ENCODE data around the gene FBXO45. TPM values are rescaled to one million over a fixed set of nuclear protein-coding genes. Genes with fewer than 3 reads are reported as not detected.

Gene FBXO45
- total and polyA plus RNA-seq, 9 of the 15 experiments (the other 6 are each of a cell fraction or from before 2014, with no cell fraction given): 15.2 to 52.8 (median 37.0) TPM

- TF ChIP-seq ZBTB5 (IDR thresholded peaks at IDR 0.05): no peak
- TF ChIP-seq CREB1 (IDR thresholded peaks at IDR 0.05): no peak
- TF ChIP-seq CREB1 (CRISPR knock-in tag; IDR thresholded peaks at IDR 0.05): 0 out of 2 replicates have a peak, but pooled peaks have one; percentile 55
- TF ChIP-seq TCF15 (CRISPR knock-in tag; IDR thresholded peaks at IDR 0.05): no peak
- TF ChIP-seq ZNF589 (CRISPR knock-in tag; IDR thresholded peaks at IDR 0.05; ENCODE audit: low read depth): no peak
- TF ChIP-seq ETS1 (conservative IDR thresholded peaks at IDR 0.05; ENCODE audit: control insufficient read depth, low read depth, low read length): 0 out of 2 replicates have a peak, but pooled peaks have one; percentile 41
- TF ChIP-seq PML (IDR thresholded peaks at IDR 0.05; ENCODE audit: low read length): peak; percentile 33; the same call in 1 of the 2 replicates
- TF ChIP-seq SRSF3 (IDR thresholded peaks at IDR 0.05; ENCODE audit: insufficient read depth, low read length): no peak
- TF ChIP-seq TARDBP (IDR thresholded peaks at IDR 0.05): 0 out of 2 replicates have a peak, but pooled peaks have one; percentile 43
- TF ChIP-seq NRF1 (conservative IDR thresholded peaks at IDR 0.05 in 1 of 2, IDR thresholded peaks at IDR 0.05 in 1 of 2): peak; percentile 48 to 56; a peak in 3 of 4 replicates
- TF ChIP-seq ELK1 (CRISPR knock-in tag; IDR thresholded peaks at IDR 0.05): no peak
- TF ChIP-seq TFAP4 (CRISPR knock-in tag; IDR thresholded peaks at IDR 0.05; ENCODE audit: borderline replicate concordance): peak; percentile 57
- no peak for TF ChIP-seq TRIM24 (IDR thresholded peaks at IDR 0.05)
- no peak for TF ChIP-seq MCM2 (IDR thresholded peaks at IDR 0.05; ENCODE audit: low read depth)
- TF ChIP-seq STAT6 (CRISPR knock-in tag; IDR thresholded peaks at IDR 0.05): 0 out of 2 replicates have a peak, but pooled peaks have one; percentile 65
- TF ChIP-seq KLF10 (CRISPR knock-in tag; IDR thresholded peaks at IDR 0.05): no peak
- peak; percentile 80 for TF ChIP-seq ZFX (CRISPR knock-in tag; IDR thresholded peaks at IDR 0.05)
- TF ChIP-seq RAD21 (CRISPR knock-in tag; conservative IDR thresholded peaks at IDR 0.05 in 1 of 2, IDR thresholded peaks at IDR 0.05 in 1 of 2): peak; percentile 77 to 79
- TF ChIP-seq ZNF507 (tag; conservative IDR thresholded peaks at IDR 0.05): no peak
- TF ChIP-seq SAFB (IDR thresholded peaks at IDR 0.05; ENCODE audit: borderline replicate concordance, low read depth, low read length): peak; percentile 45; the same call in 1 of the 2 replicates
Observed at GRCh38 chr3:196528639-196529233, 39.7 kb upstream of the FBXO45 start (continued).
